ENCODE results near the gene SENP1.

SENP1 gene

DNA sequence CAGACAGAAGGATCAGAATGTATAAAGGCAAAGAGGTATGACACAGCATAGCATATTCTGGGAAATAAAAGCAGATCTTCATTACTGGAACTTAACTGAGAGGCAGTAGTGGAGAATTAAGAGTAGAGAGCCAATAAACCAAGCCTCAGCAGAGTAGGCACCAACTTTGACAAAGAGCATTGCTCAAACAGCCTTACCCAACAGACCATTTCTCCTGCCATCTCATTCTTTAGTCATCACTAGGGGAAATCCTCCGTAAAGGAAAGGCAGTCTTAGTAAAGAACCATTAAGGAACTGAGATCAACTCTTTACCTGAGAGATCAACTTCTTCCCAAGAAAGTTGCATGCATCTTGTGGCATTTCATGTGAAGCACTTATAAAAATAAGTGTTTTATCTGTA is 36.6 kb downstream of the SENP1 start:
- TF ChIP-seq, protein P1, sequence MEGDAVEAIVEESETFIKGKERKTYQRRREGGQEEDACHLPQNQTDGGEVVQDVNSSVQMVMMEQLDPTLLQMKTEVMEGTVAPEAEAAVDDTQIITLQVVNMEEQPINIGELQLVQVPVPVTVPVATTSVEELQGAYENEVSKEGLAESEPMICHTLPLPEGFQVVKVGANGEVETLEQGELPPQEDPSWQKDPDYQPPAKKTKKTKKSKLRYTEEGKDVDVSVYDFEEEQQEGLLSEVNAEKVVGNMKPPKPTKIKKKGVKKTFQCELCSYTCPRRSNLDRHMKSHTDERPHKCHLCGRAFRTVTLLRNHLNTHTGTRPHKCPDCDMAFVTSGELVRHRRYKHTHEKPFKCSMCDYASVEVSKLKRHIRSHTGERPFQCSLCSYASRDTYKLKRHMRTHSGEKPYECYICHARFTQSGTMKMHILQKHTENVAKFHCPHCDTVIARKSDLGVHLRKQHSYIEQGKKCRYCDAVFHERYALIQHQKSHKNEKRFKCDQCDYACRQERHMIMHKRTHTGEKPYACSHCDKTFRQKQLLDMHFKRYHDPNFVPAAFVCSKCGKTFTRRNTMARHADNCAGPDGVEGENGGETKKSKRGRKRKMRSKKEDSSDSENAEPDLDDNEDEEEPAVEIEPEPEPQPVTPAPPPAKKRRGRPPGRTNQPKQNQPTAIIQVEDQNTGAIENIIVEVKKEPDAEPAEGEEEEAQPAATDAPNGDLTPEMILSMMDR (IDR thresholded peaks at IDR 0.05; ENCODE audit: unreplicated experiment in 3 of 3): no peak
- H3K4me3 Mint-ChIP-seq: no peak overlapping the region
- H3K27ac Mint-ChIP-seq: no peak overlapping the region
- no peaks in the 10 kb centered on the region for H3K9me3 Mint-ChIP-seq
- H3K4me1 Mint-ChIP-seq: no peaks in the 10 kb centered on the region
- peaks cover 64% of the 10 kb centered on the region for H3K36me3 Mint-ChIP-seq (ENCODE audit: low read depth)
- no peaks in the 10 kb centered on the region for H3K27me3 Mint-ChIP-seq (ENCODE audit: low read depth)

DNA sequence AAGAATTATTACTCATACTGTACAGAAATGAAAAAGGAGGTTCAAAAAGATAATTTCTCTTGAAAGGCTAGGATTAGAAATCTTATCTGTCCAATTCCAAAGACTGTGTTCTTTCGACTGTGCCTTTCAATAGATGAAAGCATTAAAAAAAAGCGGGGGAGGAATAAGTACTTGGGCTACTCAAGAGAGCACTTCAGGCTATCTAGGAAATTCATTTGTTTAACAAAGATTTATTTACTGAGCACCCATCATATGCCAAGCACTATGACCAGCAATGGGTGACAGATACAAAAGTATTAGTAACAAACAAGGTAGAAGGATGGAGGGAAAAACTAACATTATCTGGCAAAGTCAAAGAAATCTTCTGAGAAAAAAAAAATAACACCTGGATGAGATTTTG is 37.4 kb downstream of the SENP1 start:
- Mint-ChIP-seq H3K27me3 (ENCODE audit: low read depth) (no peaks in the 10 kb centered on the region), H3K4me1 (no peaks in the 10 kb centered on the region), H3K36me3 (ENCODE audit: low read depth) (peaks cover 68% of the 10 kb centered on the region), H3K4me3 (no peak overlapping the region), H3K27ac (no peak overlapping the region), H3K9me3 (no peaks in the 10 kb centered on the region)
- TF ChIP-seq, protein P1 (IDR thresholded peaks at IDR 0.05; ENCODE audit: unreplicated experiment in 3 of 3): no peak

DNA sequence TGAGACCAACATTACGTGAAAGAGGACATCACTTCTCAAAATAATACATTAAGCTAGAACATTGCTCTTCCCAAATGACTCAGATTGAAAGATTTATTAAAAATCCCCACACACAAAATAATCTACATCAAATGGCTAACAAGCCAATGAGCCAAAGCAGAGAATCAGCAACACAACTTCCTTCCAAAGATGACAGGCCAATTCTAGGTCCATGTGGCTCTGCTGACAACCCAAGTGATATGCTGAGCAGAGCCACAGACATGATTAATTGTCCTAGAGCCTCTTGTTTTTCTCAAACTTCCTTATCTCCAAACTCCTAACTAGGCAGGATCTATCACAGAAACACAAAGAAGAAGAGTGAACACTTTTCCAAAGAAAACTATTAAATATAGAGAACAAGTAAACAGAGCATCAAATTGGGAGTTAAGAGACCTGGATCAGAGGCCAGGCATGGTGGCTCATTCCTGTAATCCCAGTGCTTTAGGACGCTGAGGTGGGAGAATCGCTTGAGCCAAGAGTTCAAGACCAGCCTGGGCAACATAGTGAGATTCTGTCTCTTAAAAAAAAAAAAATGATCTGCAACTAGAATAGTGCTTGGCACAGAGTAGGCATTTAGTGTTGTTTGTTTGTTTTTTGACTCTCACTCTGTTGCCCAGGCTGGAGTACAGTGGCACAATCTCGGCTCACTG is 38.5 kb downstream of the SENP1 start:
- Mint-ChIP-seq H3K9me3 (no peaks in the 10 kb centered on the region), H3K4me3 (no peak overlapping the region), H3K27me3 (ENCODE audit: low read depth) (no peaks in the 10 kb centered on the region), H3K27ac (no peak overlapping the region), H3K36me3 (ENCODE audit: low read depth) (peaks cover 64% of the 10 kb centered on the region), H3K4me1 (no peaks in the 10 kb centered on the region)
- TF ChIP-seq, protein P1 (IDR thresholded peaks at IDR 0.05; ENCODE audit: unreplicated experiment in 3 of 3): no peak

DNA sequence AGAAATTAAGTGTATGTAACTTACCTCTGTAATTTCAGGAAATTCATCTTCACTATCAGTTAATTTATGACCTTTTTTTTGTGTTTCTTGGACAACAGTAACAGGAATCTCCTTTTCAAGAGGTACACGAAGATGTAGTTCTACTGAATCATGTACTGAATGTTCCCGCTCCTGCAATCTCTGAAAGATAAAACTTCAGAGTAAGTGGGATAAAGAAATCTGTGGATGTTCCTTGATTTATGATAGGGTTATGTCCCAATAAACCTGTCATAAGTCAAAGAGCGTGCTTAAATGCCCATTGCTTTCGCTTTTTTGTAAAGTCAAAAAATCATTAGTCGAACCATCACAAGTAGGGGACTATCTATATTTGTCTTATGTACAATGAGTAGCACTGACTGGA is 40.8 kb downstream of the SENP1 start:
- Mint-ChIP-seq H3K4me3 (no peak overlapping the region), H3K9me3 (peaks cover 5% of the 10 kb centered on the region), H3K4me1 (no peaks in the 10 kb centered on the region), H3K27ac (no peak overlapping the region), H3K36me3 (ENCODE audit: low read depth) (peaks cover 72% of the 10 kb centered on the region), H3K27me3 (ENCODE audit: low read depth) (no peaks in the 10 kb centered on the region)
- TF ChIP-seq, protein P1 (IDR thresholded peaks at IDR 0.05; ENCODE audit: unreplicated experiment in 3 of 3): no peak

DNA sequence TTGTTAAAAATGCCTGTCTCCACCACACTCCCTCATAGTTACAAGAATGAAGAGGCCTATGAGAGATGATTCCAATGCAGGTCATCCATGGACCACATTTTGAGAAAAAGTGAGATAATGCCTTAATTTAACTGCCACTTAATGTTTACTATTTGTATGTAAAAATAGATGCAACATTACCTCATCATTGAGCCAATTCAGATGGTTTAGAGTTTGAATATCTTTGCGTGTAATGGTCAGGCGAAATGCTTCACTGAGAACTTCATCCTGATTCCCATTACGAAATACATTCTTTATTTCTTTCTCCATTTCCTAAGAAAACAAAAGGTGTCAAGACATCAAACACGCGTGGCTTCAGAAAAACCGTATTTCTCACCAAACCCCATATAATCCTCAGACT is 42.3 kb downstream of the SENP1 start:
- Mint-ChIP-seq H3K27ac (no peak overlapping the region), H3K9me3 (peaks cover 20% of the 10 kb centered on the region), H3K4me3 (no peak overlapping the region), H3K4me1 (no peaks in the 10 kb centered on the region), H3K36me3 (ENCODE audit: low read depth) (peaks cover 75% of the 10 kb centered on the region), H3K27me3 (ENCODE audit: low read depth) (no peaks in the 10 kb centered on the region)
- TF ChIP-seq, protein P1 (IDR thresholded peaks at IDR 0.05; ENCODE audit: unreplicated experiment in 3 of 3): no peak
